ENCODE data around the gene CALN1.
"Not testable (repeated sequence)": the region's sequence is repeated elsewhere in the genome, so short reads cannot be mapped to it uniquely, and the experiment has no call there.

Gene CALN1

GRCh38 chr7:71829515-71829914, 582.6 kb downstream of the CALN1 start:
- Histone ChIP-seq H3K27me3 (ENCODE audit: insufficient read depth, poor library complexity, severe bottlenecking) (no peaks in the 10 kb centered on the region), H3K9me3 (ENCODE audit: severe bottlenecking) (peaks cover 2% of the 10 kb centered on the region), H3K4me1 (ENCODE audit: insufficient read depth, poor library complexity, severe bottlenecking) (no peaks in the 10 kb centered on the region), H3K27ac (ENCODE audit: poor library complexity, severe bottlenecking) (no peak overlapping the region), H3K36me3 (ENCODE audit: low read depth) (no peaks in the 10 kb centered on the region), H3K4me3 (ENCODE audit: severe bottlenecking) (no peak overlapping the region)
- ATAC-seq (ENCODE audit: low read depth) (no peak), DNase-seq (ENCODE audit: low spot score) (no peak)
- no peak for TF ChIP-seq CTCF (IDR thresholded peaks at IDR 0.05; ENCODE audit: poor library complexity, severe bottlenecking)

GRCh38 chr7:71828361-71828760, 583.8 kb downstream of the CALN1 start:
- no peak for DNase-seq (ENCODE audit: low spot score)
- Histone ChIP-seq H3K36me3 (ENCODE audit: low read depth) (no peaks in the 10 kb centered on the region), H3K27me3 (ENCODE audit: insufficient read depth, poor library complexity, severe bottlenecking) (no peaks in the 10 kb centered on the region), H3K27ac (ENCODE audit: poor library complexity, severe bottlenecking) (no peak overlapping the region), H3K4me1 (ENCODE audit: insufficient read depth, poor library complexity, severe bottlenecking) (no peaks in the 10 kb centered on the region), H3K4me3 (ENCODE audit: severe bottlenecking) (no peak overlapping the region), H3K9me3 (ENCODE audit: severe bottlenecking) (peaks cover 2% of the 10 kb centered on the region)
- TF ChIP-seq CTCF (IDR thresholded peaks at IDR 0.05; ENCODE audit: poor library complexity, severe bottlenecking): no peak
- ATAC-seq (ENCODE audit: low read depth): no peak

- Histone ChIP-seq H3K4me1 (ENCODE audit: insufficient read depth, poor library complexity, severe bottlenecking) (no peaks in the 10 kb centered on the region), H3K9me3 (ENCODE audit: severe bottlenecking) (peaks cover 2% of the 10 kb centered on the region), H3K36me3 (ENCODE audit: low read depth) (no peaks in the 10 kb centered on the region), H3K27ac (ENCODE audit: poor library complexity, severe bottlenecking) (no peak overlapping the region), H3K27me3 (ENCODE audit: insufficient read depth, poor library complexity, severe bottlenecking) (no peaks in the 10 kb centered on the region), H3K4me3 (ENCODE audit: severe bottlenecking) (no peak overlapping the region)
- no peak for TF ChIP-seq CTCF (IDR thresholded peaks at IDR 0.05; ENCODE audit: poor library complexity, severe bottlenecking)
- ATAC-seq (ENCODE audit: low read depth) (no peak), DNase-seq (ENCODE audit: low spot score) (no peak)
These were observed 586.0 kb downstream of the CALN1 start for GRCh38 chr7:71826141-71826540.

GRCh38 chr7:71824006-71824760, 588.0 kb downstream of the CALN1 start:
- H3K4me3 ChIP-seq (ENCODE audit: severe bottlenecking): no peak overlapping the region
- DNase-seq (ENCODE audit: low spot score): no peak
- H3K9me3 ChIP-seq (ENCODE audit: severe bottlenecking): peaks cover 2% of the 10 kb centered on the region
- H3K27ac ChIP-seq (ENCODE audit: poor library complexity, severe bottlenecking): no peak overlapping the region
- no peaks in the 10 kb centered on the region for H3K4me1 ChIP-seq (ENCODE audit: insufficient read depth, poor library complexity, severe bottlenecking)
- no peak for ATAC-seq (ENCODE audit: low read depth)
- H3K27me3 ChIP-seq (ENCODE audit: insufficient read depth, poor library complexity, severe bottlenecking): no peaks in the 10 kb centered on the region
- no peak for TF ChIP-seq CTCF (IDR thresholded peaks at IDR 0.05; ENCODE audit: poor library complexity, severe bottlenecking)
- H3K36me3 ChIP-seq (ENCODE audit: low read depth): no peaks in the 10 kb centered on the region

- H3K27me3 ChIP-seq (ENCODE audit: insufficient read depth, poor library complexity, severe bottlenecking): not testable (repeated sequence)
These were observed 589.7 kb downstream of the CALN1 start for GRCh38 chr7:71822406-71822805.

More at GRCh38 chr7:71822406-71822805, 589.7 kb downstream of the CALN1 start:
- not testable (repeated sequence) for H3K36me3 ChIP-seq (ENCODE audit: low read depth); ATAC-seq (ENCODE audit: low read depth); H3K4me3 ChIP-seq (ENCODE audit: severe bottlenecking); H3K9me3 ChIP-seq (ENCODE audit: severe bottlenecking); DNase-seq (ENCODE audit: low spot score); H3K4me1 ChIP-seq (ENCODE audit: insufficient read depth, poor library complexity, severe bottlenecking); H3K27ac ChIP-seq (ENCODE audit: poor library complexity, severe bottlenecking)

All from RWPE2 (cell line).